H1 (cell line): ENCODE data around the gene KATNAL1.

ENCODE experiments used
- JUN ChIP-seq: IDR thresholded peaks from 2 replicates; pipeline ENCODE4 v1.6.1; 2011; ENCODE audit warnings: low read depth, mild to moderate bottlenecking, improper control_type of control experiment, low read length
- RAD21 ChIP-seq, 2 experiments: IDR thresholded peaks in 1 of 2; conservative IDR thresholded peaks in 1 of 2; 2 replicates each; pipeline ENCODE4 v1.6.1; 2011; ENCODE audit warnings: low read depth in 2 of 2, low read length in 2 of 2, improper control_type of control experiment in 1 of 2, inconsistent platforms in 1 of 2, mild to moderate bottlenecking in 1 of 2, moderate library complexity in 1 of 2
- SP1 ChIP-seq: IDR thresholded peaks from 2 replicates; pipeline ENCODE4 v1.6.1; 2011; ENCODE audit warnings: low read depth, low read length

DNA sequence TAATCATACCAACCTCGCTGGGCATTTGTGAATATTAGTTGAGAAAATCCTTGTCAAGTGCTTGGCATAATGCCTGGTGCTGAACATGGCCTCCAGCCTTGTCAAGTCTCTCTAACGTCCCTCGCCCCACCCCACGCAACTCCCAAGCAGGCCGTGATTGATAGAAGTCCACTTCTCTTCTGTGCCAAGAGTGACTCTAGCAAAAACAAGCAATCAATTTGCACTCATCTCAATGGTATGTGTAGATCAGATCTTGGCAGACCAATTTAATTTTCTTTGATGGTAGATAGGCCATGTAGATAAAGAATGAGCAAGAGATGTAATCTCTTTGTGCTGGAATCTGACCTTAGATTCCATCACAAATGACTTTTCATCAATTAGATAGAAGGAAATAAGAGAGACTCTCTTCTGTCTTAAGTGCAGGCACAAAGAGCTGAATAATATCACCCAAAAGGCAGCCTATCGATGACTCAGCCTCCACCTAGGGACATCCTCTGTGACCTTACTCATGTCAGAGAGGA is 31.0 kb upstream of the KATNAL1 start:
- no peak for TF ChIP-seq RAD21 (IDR thresholded peaks at IDR 0.05 in 1 of 2, conservative IDR thresholded peaks at IDR 0.05 in 1 of 2; ENCODE audit: low read depth in 2 of 2, low read length in 2 of 2)
- TF ChIP-seq SP1, result no peak
- no peak for TF ChIP-seq JUN
